ENCODE data around the gene HHATL. TPM values are rescaled to one million over a fixed set of nuclear protein-coding genes. Genes with fewer than 3 reads are reported as not detected.

HHATL gene
- total and polyA plus RNA-seq, 2 of the 8 experiments (the other 6 are each of a cell fraction or from before 2014, with no cell fraction given), result 0.18 TPM; not detected in 1

DNA sequence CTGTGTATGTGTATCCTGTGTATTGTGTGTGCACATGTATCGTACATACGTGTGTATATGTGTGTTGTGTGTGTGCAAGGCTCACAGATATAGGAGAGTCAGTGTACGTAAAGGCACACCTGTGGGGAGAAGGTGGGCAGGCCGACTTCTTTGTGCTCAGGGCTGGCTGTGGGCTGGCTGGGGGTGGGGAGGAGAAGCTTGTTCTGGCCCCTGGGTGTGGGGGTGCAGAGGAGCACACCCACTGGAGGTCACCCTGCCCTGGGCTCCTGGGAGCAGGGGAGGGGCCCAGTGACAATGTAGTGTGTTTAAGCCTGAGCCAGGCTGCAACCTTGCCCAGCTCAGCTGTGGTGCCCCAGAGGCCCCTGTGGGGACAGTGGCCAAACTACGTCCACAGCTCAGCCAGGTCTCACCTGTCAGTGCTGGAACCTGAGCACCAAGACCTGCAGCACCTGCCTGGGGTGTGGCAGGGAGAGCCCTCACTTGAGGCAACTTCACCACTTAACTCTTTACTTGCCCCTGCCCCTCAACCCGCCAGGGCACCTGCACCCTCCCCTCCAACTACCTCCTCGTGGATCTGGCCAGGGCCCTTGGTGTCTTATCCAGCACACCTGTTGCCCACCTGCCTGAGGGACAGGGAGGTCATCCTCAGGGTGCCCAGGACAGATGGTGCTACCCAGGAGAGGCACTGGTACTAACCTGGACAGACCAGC is 2.6 kb upstream of the HHATL start:
- no peak overlapping the region for H2BK120ac ChIP-seq (replicated peaks; ENCODE audit: low read depth, low read length)
- no peaks in the 10 kb centered on the region for H3K79me2 ChIP-seq (ENCODE audit: control insufficient read depth in 1 of 2, insufficient read depth in 2 of 2, low read length in 2 of 2)
- ChIA-PET CTCF (ENCODE audit: partially characterized antibody) (interaction anchor here (1.0 to 11.4 kb wide), 4 partner anchors 20 to 45 kb away, joined by 4 to 53 read pairs (median 4); no protein-coding TSS in a partner anchor), POLR2A (ENCODE audit: partially characterized antibody) (interaction anchor here (3.0 kb wide), 1 partner anchor 8 kb away, joined by 9 read pairs; no protein-coding TSS in a partner anchor)
- H4K5ac ChIP-seq (ENCODE audit: insufficient read length, low read depth, low read length), result no peak overlapping the region
- no peaks in the 10 kb centered on the region for H3K9me3 ChIP-seq (ENCODE audit: insufficient read depth in 2 of 2, low read depth in 1 of 2, low read length in 1 of 2)
- peaks cover 0 to 2% of the 10 kb centered on the region in 2 experiments for H4K20me1 ChIP-seq (replicated peaks in 1 of 2; ENCODE audit: control insufficient read depth in 1 of 2, insufficient read depth in 2 of 2, low read length in 2 of 2)
- H3K27me3 ChIP-seq (replicated peaks in 1 of 4; ENCODE audit: control insufficient read depth in 3 of 4, extremely low read depth in 1 of 4, insufficient read depth in 3 of 4, low read length in 3 of 4), result no peaks in the 10 kb centered on the region; a peak in 1 of 7 replicates
- H2BK12ac ChIP-seq (ENCODE audit: low read depth, low read length), result peak overlapping the region; percentile 60; the same call in 1 of the 2 replicates
- no peak overlapping the region for H3K18ac ChIP-seq (ENCODE audit: extremely low read depth, low read length)
- WGBS, 2 experiments (ENCODE audit: extremely low coverage in 1 of 2, insufficient coverage in 1 of 2, insufficient read length in 1 of 2, insufficient replicate concordance in 2 of 2, low coverage in 1 of 2, low lambda C conversion rate in 2 of 2, missing lambda C conversion rate in 1 of 2), result 85% methylated on average over 7 of the region's 7 CpGs; no CpG with 5 or more reads in 1 of the 2 experiments
- H3K56ac ChIP-seq (replicated peaks; ENCODE audit: insufficient read length, low read depth, low read length), result no peak overlapping the region
- no peaks in the 10 kb centered on the region for H3K79me1 ChIP-seq (ENCODE audit: low read depth, low read length)
- no peak overlapping the region for H2BK5ac ChIP-seq (ENCODE audit: low read depth, low read length)
- H3K4ac ChIP-seq (replicated peaks; ENCODE audit: insufficient read length, low read depth, low read length), result no peak overlapping the region
- H2BK15ac ChIP-seq (ENCODE audit: low read length), result peak overlapping the region; percentile 72; the same call in 1 of the 2 replicates
- no peak overlapping the region for H2BK20ac ChIP-seq (ENCODE audit: low read length)
- H3K4me3 ChIP-seq (ENCODE audit: extremely low read depth in 1 of 4, insufficient read depth in 2 of 4, low read depth in 3 of 4, low read length in 4 of 4), result no peak overlapping the region
- no peaks in the 10 kb centered on the region; the same call in 1 of the 2 replicates for H3K23me2 ChIP-seq (ENCODE audit: low read depth, low read length)
- H3K9ac ChIP-seq (replicated peaks in 1 of 4; ENCODE audit: extremely low read depth in 1 of 4, low read depth in 3 of 4, low read length in 3 of 4), result no peak overlapping the region
- no peak overlapping the region for H3K14ac ChIP-seq (ENCODE audit: insufficient read length)
- DNase-seq (ENCODE audit: low read depth in 1 of 2, low spot score in 2 of 2), result peak in 1 of 2 experiments; percentile 35
- peaks cover 0 to 12% (median 0%) of the 10 kb centered on the region in 4 experiments; a peak in 3 of 7 replicates for H3K4me1 ChIP-seq (replicated peaks in 1 of 4; ENCODE audit: control insufficient read depth in 3 of 4, insufficient read depth in 4 of 4, low read length in 3 of 4)
- H3K23ac ChIP-seq (ENCODE audit: insufficient read length), result no peak overlapping the region
- no peak overlapping the region for H4K91ac ChIP-seq (replicated peaks; ENCODE audit: insufficient read length, low read length)
- H3K36me3 ChIP-seq (ENCODE audit: control insufficient read depth in 2 of 4, insufficient read depth in 4 of 4, low read length in 3 of 4), result no peaks in the 10 kb centered on the region
- no peak overlapping the region for H3K4me2 ChIP-seq (ENCODE audit: insufficient read depth in 1 of 2, low read depth in 2 of 2, low read length in 2 of 2)
- H2AK5ac ChIP-seq (ENCODE audit: low read depth, low read length), result 0 out of 2 replicates have a peak overlapping the region, but pooled peaks have one; percentile 75
- H3K27ac ChIP-seq (ENCODE audit: low read depth, low read length), result no peak overlapping the region
- H4K8ac ChIP-seq (ENCODE audit: extremely low read depth, insufficient read depth, low read length), result no peak overlapping the region
- FAIRE-seq, result no peak
- no peak overlapping the region for H2AFZ ChIP-seq (ENCODE audit: low read length)
- TF ChIP-seq SIRT6 (IDR thresholded peaks at IDR 0.05; ENCODE audit: low read length) (no peak), SAP30 (IDR thresholded peaks at IDR 0.05; ENCODE audit: insufficient read depth, insufficient replicate concordance, low read length) (no peak), TAF7 (optimal IDR thresholded peaks at IDR 0.05; ENCODE audit: borderline replicate concordance, low read depth, low read length) (no peak), SIN3A (conservative IDR thresholded peaks at IDR 0.05 in 1 of 2, IDR thresholded peaks at IDR 0.05 in 1 of 2; ENCODE audit: low read depth in 1 of 2, low read length in 2 of 2) (no peak), POLR2A (IDR thresholded peaks at IDR 0.05; ENCODE audit: control extremely low read depth in 1 of 2, low read depth in 2 of 2, low read length in 2 of 2) (no peak), POLR2AphosphoS5 (IDR thresholded peaks at IDR 0.05; ENCODE audit: low read depth, low read length) (no peak), SP2 (IDR thresholded peaks at IDR 0.05; ENCODE audit: low read length) (no peak), ZNF274 (IDR thresholded peaks at IDR 0.05; ENCODE audit: borderline replicate concordance, extremely low read depth, low read length) (no peak), CBX5 (IDR thresholded peaks at IDR 0.05; ENCODE audit: low read depth, low read length) (no peak), RAD21 (IDR thresholded peaks at IDR 0.05 in 1 of 2, conservative IDR thresholded peaks at IDR 0.05 in 1 of 2; ENCODE audit: low read depth in 2 of 2, low read length in 2 of 2) (no peak), CHD2 (IDR thresholded peaks at IDR 0.05; ENCODE audit: low read length) (no peak), ASH2L (IDR thresholded peaks at IDR 0.05; ENCODE audit: low read length) (no peak)
